ENCODE results near the gene CPNE4.

The CPNE4 gene

GRCh38 chr3:131925571-131925970, 109.2 kb downstream of the CPNE4 start:
- Histone ChIP-seq H3K27me3 (ENCODE audit: control insufficient read depth in 1 of 2, insufficient read depth in 2 of 2, low read length in 2 of 2) (no peaks in the 10 kb centered on the region), H3K9ac (ENCODE audit: low read depth in 1 of 2, low read length in 2 of 2) (no peak overlapping the region), H3K27ac (ENCODE audit: low read depth, low read length) (no peak overlapping the region), H3K4me1 (ENCODE audit: control insufficient read depth in 1 of 2, insufficient read depth in 2 of 2, low read length in 2 of 2) (no peaks in the 10 kb centered on the region), H3K36me3 (ENCODE audit: control insufficient read depth in 1 of 2, insufficient read depth in 2 of 2, low read length in 2 of 2) (no peaks in the 10 kb centered on the region), H3K4me3 (ENCODE audit: low read depth in 1 of 2, low read length in 2 of 2) (no peak overlapping the region), H3K9me3 (ENCODE audit: control insufficient read depth in 1 of 2, low read length in 2 of 2) (no peaks in the 10 kb centered on the region)

- Histone ChIP-seq H3K4me1 (ENCODE audit: control insufficient read depth in 1 of 2, insufficient read depth in 2 of 2, low read length in 2 of 2) (no peaks in the 10 kb centered on the region), H3K27ac (ENCODE audit: low read depth, low read length) (no peak overlapping the region), H3K9me3 (ENCODE audit: control insufficient read depth in 1 of 2, low read length in 2 of 2) (no peaks in the 10 kb centered on the region), H3K9ac (ENCODE audit: low read depth in 1 of 2, low read length in 2 of 2) (no peak overlapping the region), H3K4me3 (ENCODE audit: low read depth in 1 of 2, low read length in 2 of 2) (no peak overlapping the region), H3K36me3 (ENCODE audit: control insufficient read depth in 1 of 2, insufficient read depth in 2 of 2, low read length in 2 of 2) (no peaks in the 10 kb centered on the region), H3K27me3 (ENCODE audit: control insufficient read depth in 1 of 2, insufficient read depth in 2 of 2, low read length in 2 of 2) (no peaks in the 10 kb centered on the region)
These were observed 112.5 kb downstream of the CPNE4 start for GRCh38 chr3:131922356-131922755.

GRCh38 chr3:131917006-131917405, 117.8 kb downstream of the CPNE4 start:
- no peaks in the 10 kb centered on the region for H3K4me1 ChIP-seq (ENCODE audit: control insufficient read depth in 1 of 2, insufficient read depth in 2 of 2, low read length in 2 of 2)
- no peak overlapping the region for H3K4me3 ChIP-seq (ENCODE audit: low read depth in 1 of 2, low read length in 2 of 2)
- no peaks in the 10 kb centered on the region for H3K36me3 ChIP-seq (ENCODE audit: control insufficient read depth in 1 of 2, insufficient read depth in 2 of 2, low read length in 2 of 2)

GRCh38 chr3:131914090-131914691, 120.6 kb downstream of the CPNE4 start:
- Histone ChIP-seq H3K36me3 (ENCODE audit: control insufficient read depth in 1 of 2, insufficient read depth in 2 of 2, low read length in 2 of 2) (no peaks in the 10 kb centered on the region), H3K9me3 (ENCODE audit: control insufficient read depth in 1 of 2, low read length in 2 of 2) (no peaks in the 10 kb centered on the region), H3K4me3 (ENCODE audit: low read depth in 1 of 2, low read length in 2 of 2) (no peak overlapping the region), H3K4me1 (ENCODE audit: control insufficient read depth in 1 of 2, insufficient read depth in 2 of 2, low read length in 2 of 2) (no peaks in the 10 kb centered on the region), H3K27me3 (ENCODE audit: control insufficient read depth in 1 of 2, insufficient read depth in 2 of 2, low read length in 2 of 2) (peaks cover 0 to 3% of the 10 kb centered on the region in 2 donors), H3K9ac (ENCODE audit: low read depth in 1 of 2, low read length in 2 of 2) (no peak overlapping the region), H3K27ac (ENCODE audit: low read depth, low read length) (no peak overlapping the region)

More at GRCh38 chr3:131917006-131917405, 117.8 kb downstream of the CPNE4 start:
- Histone ChIP-seq H3K9me3 (ENCODE audit: control insufficient read depth in 1 of 2, low read length in 2 of 2) (no peaks in the 10 kb centered on the region), H3K27ac (ENCODE audit: low read depth, low read length) (no peak overlapping the region), H3K27me3 (ENCODE audit: control insufficient read depth in 1 of 2, insufficient read depth in 2 of 2, low read length in 2 of 2) (no peaks in the 10 kb centered on the region), H3K9ac (ENCODE audit: low read depth in 1 of 2, low read length in 2 of 2) (no peak overlapping the region)

GRCh38 chr3:131912255-131912654, 122.6 kb downstream of the CPNE4 start:
- no peaks in the 10 kb centered on the region for H3K36me3 ChIP-seq (ENCODE audit: control insufficient read depth in 1 of 2, insufficient read depth in 2 of 2, low read length in 2 of 2)

GRCh38 chr3:131907796-131908195, 127.0 kb downstream of the CPNE4 start:
- Histone ChIP-seq H3K27me3 (ENCODE audit: control insufficient read depth in 1 of 2, insufficient read depth in 2 of 2, low read length in 2 of 2) (peaks cover 0 to 3% of the 10 kb centered on the region in 2 donors), H3K36me3 (ENCODE audit: control insufficient read depth in 1 of 2, insufficient read depth in 2 of 2, low read length in 2 of 2) (no peaks in the 10 kb centered on the region), H3K4me1 (ENCODE audit: control insufficient read depth in 1 of 2, insufficient read depth in 2 of 2, low read length in 2 of 2) (no peaks in the 10 kb centered on the region), H3K9me3 (ENCODE audit: control insufficient read depth in 1 of 2, low read length in 2 of 2) (no peaks in the 10 kb centered on the region), H3K4me3 (ENCODE audit: low read depth in 1 of 2, low read length in 2 of 2) (no peak overlapping the region), H3K27ac (ENCODE audit: low read depth, low read length) (no peak overlapping the region), H3K9ac (ENCODE audit: low read depth in 1 of 2, low read length in 2 of 2) (no peak overlapping the region)

More at GRCh38 chr3:131912255-131912654, 122.6 kb downstream of the CPNE4 start:
- H3K27me3 ChIP-seq (ENCODE audit: control insufficient read depth in 1 of 2, insufficient read depth in 2 of 2, low read length in 2 of 2): peaks cover 0 to 3% of the 10 kb centered on the region in 2 donors
- H3K4me3 ChIP-seq (ENCODE audit: low read depth in 1 of 2, low read length in 2 of 2): no peak overlapping the region
- no peak overlapping the region for H3K9ac ChIP-seq (ENCODE audit: low read depth in 1 of 2, low read length in 2 of 2)
- H3K4me1 ChIP-seq (ENCODE audit: control insufficient read depth in 1 of 2, insufficient read depth in 2 of 2, low read length in 2 of 2): no peaks in the 10 kb centered on the region
- no peaks in the 10 kb centered on the region for H3K9me3 ChIP-seq (ENCODE audit: control insufficient read depth in 1 of 2, low read length in 2 of 2)
- H3K27ac ChIP-seq (ENCODE audit: low read depth, low read length): no peak overlapping the region

GRCh38 chr3:131903988-131904415, 130.8 kb downstream of the CPNE4 start:
- Histone ChIP-seq H3K27me3 (ENCODE audit: control insufficient read depth in 1 of 2, insufficient read depth in 2 of 2, low read length in 2 of 2) (no peaks in the 10 kb centered on the region), H3K9me3 (ENCODE audit: control insufficient read depth in 1 of 2, low read length in 2 of 2) (no peaks in the 10 kb centered on the region), H3K9ac (ENCODE audit: low read depth in 1 of 2, low read length in 2 of 2) (no peak overlapping the region), H3K4me1 (ENCODE audit: control insufficient read depth in 1 of 2, insufficient read depth in 2 of 2, low read length in 2 of 2) (no peaks in the 10 kb centered on the region), H3K27ac (ENCODE audit: low read depth, low read length) (no peak overlapping the region), H3K36me3 (ENCODE audit: control insufficient read depth in 1 of 2, insufficient read depth in 2 of 2, low read length in 2 of 2) (no peaks in the 10 kb centered on the region), H3K4me3 (ENCODE audit: low read depth in 1 of 2, low read length in 2 of 2) (no peak overlapping the region)

- Histone ChIP-seq H3K27me3 (ENCODE audit: control insufficient read depth in 1 of 2, insufficient read depth in 2 of 2, low read length in 2 of 2) (no peaks in the 10 kb centered on the region), H3K9ac (ENCODE audit: low read depth in 1 of 2, low read length in 2 of 2) (no peak overlapping the region), H3K4me3 (ENCODE audit: low read depth in 1 of 2, low read length in 2 of 2) (no peak overlapping the region), H3K27ac (ENCODE audit: low read depth, low read length) (no peak overlapping the region), H3K4me1 (ENCODE audit: control insufficient read depth in 1 of 2, insufficient read depth in 2 of 2, low read length in 2 of 2) (no peaks in the 10 kb centered on the region), H3K36me3 (ENCODE audit: control insufficient read depth in 1 of 2, insufficient read depth in 2 of 2, low read length in 2 of 2) (no peaks in the 10 kb centered on the region), H3K9me3 (ENCODE audit: control insufficient read depth in 1 of 2, low read length in 2 of 2) (no peaks in the 10 kb centered on the region)
These were observed 133.1 kb downstream of the CPNE4 start for GRCh38 chr3:131901686-131902085.

- Histone ChIP-seq H3K9me3 (ENCODE audit: control insufficient read depth in 1 of 2, low read length in 2 of 2) (no peaks in the 10 kb centered on the region), H3K9ac (ENCODE audit: low read depth in 1 of 2, low read length in 2 of 2) (no peak overlapping the region), H3K4me1 (ENCODE audit: control insufficient read depth in 1 of 2, insufficient read depth in 2 of 2, low read length in 2 of 2) (no peaks in the 10 kb centered on the region), H3K27me3 (ENCODE audit: control insufficient read depth in 1 of 2, insufficient read depth in 2 of 2, low read length in 2 of 2) (no peaks in the 10 kb centered on the region), H3K4me3 (ENCODE audit: low read depth in 1 of 2, low read length in 2 of 2) (no peak overlapping the region), H3K27ac (ENCODE audit: low read depth, low read length) (no peak overlapping the region), H3K36me3 (ENCODE audit: control insufficient read depth in 1 of 2, insufficient read depth in 2 of 2, low read length in 2 of 2) (no peaks in the 10 kb centered on the region)
These were observed 133.9 kb downstream of the CPNE4 start for GRCh38 chr3:131900891-131901290.

- H3K4me3 ChIP-seq (ENCODE audit: low read depth in 1 of 2, low read length in 2 of 2): no peak overlapping the region
- no peak overlapping the region for H3K9ac ChIP-seq (ENCODE audit: low read depth in 1 of 2, low read length in 2 of 2)
- no peaks in the 10 kb centered on the region for H3K4me1 ChIP-seq (ENCODE audit: control insufficient read depth in 1 of 2, insufficient read depth in 2 of 2, low read length in 2 of 2)
- H3K36me3 ChIP-seq (ENCODE audit: control insufficient read depth in 1 of 2, insufficient read depth in 2 of 2, low read length in 2 of 2): no peaks in the 10 kb centered on the region
- no peak overlapping the region for H3K27ac ChIP-seq (ENCODE audit: low read depth, low read length)
- H3K9me3 ChIP-seq (ENCODE audit: control insufficient read depth in 1 of 2, low read length in 2 of 2): no peaks in the 10 kb centered on the region
- H3K27me3 ChIP-seq (ENCODE audit: control insufficient read depth in 1 of 2, insufficient read depth in 2 of 2, low read length in 2 of 2): no peaks in the 10 kb centered on the region
These were observed 135.8 kb downstream of the CPNE4 start for GRCh38 chr3:131899021-131899420.
